Left lung (tissue), 10 donors: ENCODE measurements around the gene MRPL47. TPM values are rescaled to one million over a fixed set of nuclear protein-coding genes. Genes with fewer than 3 reads are reported as not detected.

Source experiments
- ATAC-seq: fragments of 200-7000 bp; cut with Tn5 transposase; one replicate; pipeline ENCODE4 v1.9.1; 2020; ENCODE audit warnings: moderate library complexity
- DNase-seq, 4 donors: peaks; one replicate each; pipeline ENCODE4 v3.0.0-alpha.2; 2013 to 2020
- H3K27ac ChIP-seq, 2 donors: fragments of 200-600 bp; sonication (generic) in 1 of 2; one replicate each; pipeline versions ENCODE4 v1.5.0 to v1.8.0; 2020 to 2021
- H3K27me3 ChIP-seq, 2 donors: fragments of 200-600 bp; sonication (generic) in 1 of 2; one replicate each; pipeline versions ENCODE4 v1.5.0 to v1.8.0; 2020 to 2021
- H3K36me3 ChIP-seq, 2 donors: fragments of 200-600 bp; sonication (generic) in 1 of 2; one replicate each; pipeline versions ENCODE4 v1.5.0 to v1.8.0; 2020 to 2021
- H3K4me1 ChIP-seq, 2 donors: fragments of 200-600 bp; one replicate each; pipeline ENCODE4 v1.8.0; 2021
- H3K4me3 ChIP-seq, 2 donors: fragments of 200-600 bp; sonication (generic) in 1 of 2; one replicate each; pipeline versions ENCODE4 v1.5.0 to v1.8.0; 2020 to 2021; ENCODE audit warnings: mild to moderate bottlenecking in 1 of 2
- H3K9me3 ChIP-seq, 2 donors: fragments of 200-600 bp; sonication (generic) in 1 of 2; one replicate each; pipeline versions ENCODE4 v1.5.0 to v1.8.0; 2020 to 2021
- CTCF ChIP-seq, 2 donors: fragments of 200-600 bp; sonication (generic) in 1 of 2; IDR thresholded peaks; one replicate each; pipeline versions ENCODE4 v1.5.0 to v1.8.0; 2021; ENCODE audit warnings: antibody characterized with exemption in 2 of 2
- intact Hi-C, 2 donors: fragments of 100-400 bp; cut with DNase I; formaldehyde crosslinking; loops; one replicate each; pipeline versions ENCODE4 v1.11.2 to v1.14.2; 2022
- polyA plus RNA-seq, 6 donors: library from polyadenylated mRNA; unstranded; fragments of 120-200 nt; gene quantifications; one replicate each; pipeline ENCODE4 v1.2.1, GENCODE V29; 2013; ENCODE audit not compliant: insufficient read length in 6 of 6
- total RNA-seq, 2 donors: library from RNA; stranded (reverse); fragmentation: NEBNext Ultra II Directional; extraction: Animal tissue kit (Norgen Biotek cat#: 25700); gene quantifications; one replicate each; pipeline ENCODE4 v1.2.1, GENCODE V29; 2021
- donor health status: DM: no; HTN: yes; CAD: no.
- donor health status: DM: no; HTN: no; CAD: no.

The MRPL47 gene
- total and polyA plus RNA-seq, 8 donors = 27.7 to 49.4 (median 46.4) TPM

DNA sequence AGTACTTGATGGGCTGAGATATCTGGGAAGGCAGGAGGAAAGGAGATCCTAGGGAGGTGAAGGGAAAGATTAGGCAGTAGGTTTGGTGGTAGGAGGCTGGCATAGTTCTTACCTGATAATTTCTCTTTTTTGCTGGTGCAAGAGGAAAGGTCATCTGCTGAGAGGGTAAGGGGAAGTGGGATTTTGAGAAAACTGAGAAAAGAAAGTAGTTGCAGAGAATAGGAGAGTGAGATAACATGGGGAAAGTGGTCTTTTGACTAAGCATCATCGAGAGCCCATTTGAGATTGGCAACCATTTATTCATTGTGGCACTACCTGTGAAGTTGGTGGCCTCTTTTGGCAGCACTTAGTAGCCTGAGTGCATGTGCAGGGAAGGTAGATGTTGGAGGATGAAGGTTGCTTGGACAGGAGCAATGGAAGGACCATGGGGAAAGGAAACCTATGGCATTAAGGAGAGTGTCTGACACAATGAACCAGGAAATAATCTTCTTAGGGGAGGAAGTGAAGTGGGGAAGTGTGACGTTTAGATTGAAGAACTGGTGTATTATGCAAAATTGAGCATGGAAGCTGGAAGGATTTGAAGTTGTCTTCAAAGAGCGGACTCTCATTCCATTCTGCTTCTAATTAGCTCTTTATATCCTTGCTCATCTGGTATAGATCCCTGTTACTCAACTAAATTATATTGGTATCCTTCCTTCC is 26.5 kb upstream of the MRPL47 start:
- Histone ChIP-seq H3K4me3 (no peak overlapping the region), H3K36me3 (peaks cover 0 to 6% of the 10 kb centered on the region in 2 donors), H3K27ac (no peak overlapping the region), H3K9me3 (no peaks in the 10 kb centered on the region), H3K4me1 (no peaks in the 10 kb centered on the region), H3K27me3 (no peaks in the 10 kb centered on the region)
- intact Hi-C loops = no loop called here
- DNase-seq (no peak), ATAC-seq (no peak)
- TF ChIP-seq CTCF (IDR thresholded peaks at IDR 0.05) = no peak

- TF ChIP-seq CTCF (IDR thresholded peaks at IDR 0.05) = no peak
- Histone ChIP-seq H3K27me3 (no peaks in the 10 kb centered on the region), H3K9me3 (no peaks in the 10 kb centered on the region), H3K36me3 (peaks cover 0 to 58% of the 10 kb centered on the region in 2 donors), H3K4me1 (no peaks in the 10 kb centered on the region), H3K27ac (no peak overlapping the region), H3K4me3 (no peak overlapping the region)
- ATAC-seq = no peak
- intact Hi-C loops = no loop called here
- DNase-seq = no peak
Measured at GRCh38 chr3:179624451-179624850, 20.0 kb upstream of the MRPL47 start.

DNA sequence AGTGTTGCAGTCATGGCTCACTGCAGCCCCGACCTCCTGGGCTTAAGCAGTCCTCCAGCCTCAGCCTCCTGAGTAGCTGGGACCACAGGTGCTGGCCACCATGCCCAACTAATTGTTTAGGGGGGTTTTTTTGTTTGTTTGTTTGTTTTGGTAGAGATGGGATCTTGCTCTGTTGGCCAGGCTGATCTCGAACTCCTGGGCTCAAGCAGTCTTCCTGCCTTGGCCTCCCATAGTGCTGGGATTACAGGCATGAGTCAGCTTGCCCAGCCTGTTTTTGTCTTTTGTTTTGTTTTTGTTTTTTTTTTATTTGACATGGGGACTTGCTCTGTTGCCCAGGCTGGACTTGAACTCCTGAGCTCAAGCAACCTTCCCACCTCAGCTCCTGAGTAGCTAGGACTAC is 17.6 kb upstream of the MRPL47 start:
- DNase-seq (no peak), ATAC-seq (no peak)
- no peaks in the 10 kb centered on the region for H3K4me1 ChIP-seq
- no peaks in the 10 kb centered on the region for H3K9me3 ChIP-seq
- no peak for TF ChIP-seq CTCF (IDR thresholded peaks at IDR 0.05)
- no peak overlapping the region for H3K4me3 ChIP-seq
- intact Hi-C loops = no loop called here
- H3K36me3 ChIP-seq = peaks cover 0 to 81% of the 10 kb centered on the region in 2 donors
- no peak overlapping the region for H3K27ac ChIP-seq
- no peaks in the 10 kb centered on the region for H3K27me3 ChIP-seq

DNA sequence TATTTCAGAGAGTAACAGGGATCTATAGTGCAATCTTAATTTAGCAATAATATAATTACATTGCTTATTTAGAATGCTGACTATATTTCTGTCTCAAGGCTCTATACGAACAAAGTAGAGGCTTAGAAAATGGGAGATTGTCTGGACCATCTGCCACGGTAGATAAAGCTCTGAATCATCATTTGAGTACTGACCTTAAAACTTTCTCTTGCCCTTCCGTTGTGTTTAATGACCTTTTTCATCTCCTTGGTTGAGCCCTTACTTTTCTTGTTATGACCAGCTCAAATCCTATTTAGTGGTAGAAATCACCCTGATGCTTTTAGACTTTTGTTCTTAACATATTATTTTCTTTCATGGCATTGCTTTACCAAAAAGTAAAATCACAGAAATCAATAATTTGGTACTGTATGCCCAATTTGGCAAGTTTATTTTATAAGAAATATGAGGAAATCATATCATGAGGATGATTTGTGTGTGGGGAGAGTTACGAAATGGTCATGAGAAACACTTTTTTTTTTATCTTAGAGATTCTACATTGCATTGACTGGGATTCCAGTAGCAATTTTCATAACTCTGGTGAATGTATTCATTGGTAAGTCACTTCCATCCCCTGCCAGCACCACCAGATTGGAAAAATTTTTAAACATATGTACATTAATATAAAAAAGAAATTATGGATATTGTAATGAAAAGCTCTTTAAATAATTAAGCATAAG is 11.2 kb upstream of the MRPL47 start:
- Histone ChIP-seq H3K27ac (no peak overlapping the region), H3K4me1 (peaks cover 0 to 5% of the 10 kb centered on the region in 2 donors), H3K36me3 (peaks cover 2 to 29% of the 10 kb centered on the region in 2 donors), H3K9me3 (no peaks in the 10 kb centered on the region), H3K4me3 (no peak overlapping the region), H3K27me3 (no peaks in the 10 kb centered on the region)
- ATAC-seq (no peak), DNase-seq (no peak)
- TF ChIP-seq CTCF (IDR thresholded peaks at IDR 0.05) = no peak
- intact Hi-C loops = no loop called here

- Histone ChIP-seq H3K27ac (no peak overlapping the region), H3K4me1 (peaks cover 5 to 10% of the 10 kb centered on the region in 2 donors), H3K4me3 (no peak overlapping the region), H3K36me3 (peaks cover 3 to 23% of the 10 kb centered on the region in 2 donors), H3K9me3 (no peaks in the 10 kb centered on the region), H3K27me3 (no peaks in the 10 kb centered on the region)
- no peak for TF ChIP-seq CTCF (IDR thresholded peaks at IDR 0.05)
- ATAC-seq (peak; percentile 77), DNase-seq (no peak)
- intact Hi-C loops = no loop called here
Measured at GRCh38 chr3:179613807-179614206, 9.4 kb upstream of the MRPL47 start.
